ENCODE measurements around the gene CDX2. TPM values are rescaled to one million over a fixed set of nuclear protein-coding genes. Genes with fewer than 3 reads are reported as not detected.
"Not testable (repeated sequence)": the region's sequence is repeated elsewhere in the genome, so short reads cannot be mapped to it uniquely, and the experiment has no call there.

The CDX2 gene
- total RNA-seq, 1 experiment from 2014 or later = 5.1 TPM

DNA sequence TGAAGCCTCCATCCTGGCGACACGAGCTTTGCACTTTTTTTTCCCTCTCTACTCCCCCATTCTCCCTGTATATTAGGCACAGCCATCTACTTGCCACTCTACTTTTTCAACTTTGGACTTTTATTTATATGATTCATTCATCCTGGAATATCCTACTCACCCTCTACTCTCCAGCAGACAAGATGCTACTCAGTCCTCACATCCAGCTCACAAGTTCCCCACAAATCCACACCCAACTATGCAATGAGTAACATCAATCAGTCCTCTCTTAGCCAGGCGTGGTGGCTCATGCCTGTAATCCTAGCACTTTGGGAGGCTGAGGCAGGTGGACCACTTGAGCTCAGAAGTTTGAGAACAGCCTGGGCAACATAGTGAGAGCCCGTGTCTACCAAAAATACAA lies 43.3 kb upstream of the CDX2 start:
- TF ChIP-seq, protein P1, sequence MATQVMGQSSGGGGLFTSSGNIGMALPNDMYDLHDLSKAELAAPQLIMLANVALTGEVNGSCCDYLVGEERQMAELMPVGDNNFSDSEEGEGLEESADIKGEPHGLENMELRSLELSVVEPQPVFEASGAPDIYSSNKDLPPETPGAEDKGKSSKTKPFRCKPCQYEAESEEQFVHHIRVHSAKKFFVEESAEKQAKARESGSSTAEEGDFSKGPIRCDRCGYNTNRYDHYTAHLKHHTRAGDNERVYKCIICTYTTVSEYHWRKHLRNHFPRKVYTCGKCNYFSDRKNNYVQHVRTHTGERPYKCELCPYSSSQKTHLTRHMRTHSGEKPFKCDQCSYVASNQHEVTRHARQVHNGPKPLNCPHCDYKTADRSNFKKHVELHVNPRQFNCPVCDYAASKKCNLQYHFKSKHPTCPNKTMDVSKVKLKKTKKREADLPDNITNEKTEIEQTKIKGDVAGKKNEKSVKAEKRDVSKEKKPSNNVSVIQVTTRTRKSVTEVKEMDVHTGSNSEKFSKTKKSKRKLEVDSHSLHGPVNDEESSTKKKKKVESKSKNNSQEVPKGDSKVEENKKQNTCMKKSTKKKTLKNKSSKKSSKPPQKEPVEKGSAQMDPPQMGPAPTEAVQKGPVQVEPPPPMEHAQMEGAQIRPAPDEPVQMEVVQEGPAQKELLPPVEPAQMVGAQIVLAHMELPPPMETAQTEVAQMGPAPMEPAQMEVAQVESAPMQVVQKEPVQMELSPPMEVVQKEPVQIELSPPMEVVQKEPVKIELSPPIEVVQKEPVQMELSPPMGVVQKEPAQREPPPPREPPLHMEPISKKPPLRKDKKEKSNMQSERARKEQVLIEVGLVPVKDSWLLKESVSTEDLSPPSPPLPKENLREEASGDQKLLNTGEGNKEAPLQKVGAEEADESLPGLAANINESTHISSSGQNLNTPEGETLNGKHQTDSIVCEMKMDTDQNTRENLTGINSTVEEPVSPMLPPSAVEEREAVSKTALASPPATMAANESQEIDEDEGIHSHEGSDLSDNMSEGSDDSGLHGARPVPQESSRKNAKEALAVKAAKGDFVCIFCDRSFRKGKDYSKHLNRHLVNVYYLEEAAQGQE (IDR thresholded peaks at IDR 0.05; ENCODE audit: insufficient read depth in 1 of 2, low read depth in 2 of 2, low read length in 1 of 2) = no peak
- TF ChIP-seq, protein P2, sequence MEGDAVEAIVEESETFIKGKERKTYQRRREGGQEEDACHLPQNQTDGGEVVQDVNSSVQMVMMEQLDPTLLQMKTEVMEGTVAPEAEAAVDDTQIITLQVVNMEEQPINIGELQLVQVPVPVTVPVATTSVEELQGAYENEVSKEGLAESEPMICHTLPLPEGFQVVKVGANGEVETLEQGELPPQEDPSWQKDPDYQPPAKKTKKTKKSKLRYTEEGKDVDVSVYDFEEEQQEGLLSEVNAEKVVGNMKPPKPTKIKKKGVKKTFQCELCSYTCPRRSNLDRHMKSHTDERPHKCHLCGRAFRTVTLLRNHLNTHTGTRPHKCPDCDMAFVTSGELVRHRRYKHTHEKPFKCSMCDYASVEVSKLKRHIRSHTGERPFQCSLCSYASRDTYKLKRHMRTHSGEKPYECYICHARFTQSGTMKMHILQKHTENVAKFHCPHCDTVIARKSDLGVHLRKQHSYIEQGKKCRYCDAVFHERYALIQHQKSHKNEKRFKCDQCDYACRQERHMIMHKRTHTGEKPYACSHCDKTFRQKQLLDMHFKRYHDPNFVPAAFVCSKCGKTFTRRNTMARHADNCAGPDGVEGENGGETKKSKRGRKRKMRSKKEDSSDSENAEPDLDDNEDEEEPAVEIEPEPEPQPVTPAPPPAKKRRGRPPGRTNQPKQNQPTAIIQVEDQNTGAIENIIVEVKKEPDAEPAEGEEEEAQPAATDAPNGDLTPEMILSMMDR (IDR thresholded peaks at IDR 0.05) = no peak
- TF ChIP-seq SIN3A (IDR thresholded peaks at IDR 0.05; ENCODE audit: borderline replicate concordance, insufficient read depth, low read depth, low read length) = no peak
- TF ChIP-seq POLR2AphosphoS5 (IDR thresholded peaks at IDR 0.05; ENCODE audit: low read depth, low read length) = no peak
- TF ChIP-seq TCF7L2 (IDR thresholded peaks at IDR 0.05; ENCODE audit: low read depth, low read length) = no peak

DNA sequence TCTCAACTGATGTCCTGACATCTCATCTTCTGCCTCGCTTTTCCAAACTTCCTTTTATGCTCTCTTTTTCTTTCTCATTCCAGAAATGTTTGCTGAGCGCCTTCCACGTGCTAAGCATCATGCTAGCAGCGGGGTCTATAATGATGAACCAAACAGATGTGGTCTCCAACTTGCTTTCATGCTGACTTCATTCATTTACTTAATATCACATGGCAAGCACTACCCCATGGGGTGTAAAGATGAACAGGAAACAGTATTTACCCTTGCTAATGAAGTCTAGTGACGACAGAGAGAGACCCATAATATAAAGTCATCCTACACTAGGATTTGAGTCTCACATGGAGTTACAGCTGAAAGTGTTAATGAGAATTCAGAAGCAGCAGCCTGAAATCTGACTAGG lies 40.9 kb upstream of the CDX2 start:
- H3K27ac ChIP-seq (ENCODE audit: low read length) = no peak overlapping the region
- BruUV-seq (replicated peaks) = no TSS peak
- H3K4me1 ChIP-seq (ENCODE audit: control insufficient read depth, insufficient read depth, low read length) = no peaks in the 10 kb centered on the region
- no peaks in the 10 kb centered on the region for H3K36me3 ChIP-seq (ENCODE audit: control insufficient read depth, insufficient read depth, low read length)
- ChIA-PET POLR2A (no interaction called here), CTCF (no interaction called here)
- intact Hi-C loops (cut with micrococcal nuclease; ENCODE audit: unreplicated experiment) (no loop called here), in situ Hi-C loops (cut with HindIII; ENCODE audit: low pct_unique_long_range_greater_than_20kb, low sequenced_read_pairs) (no loop called here)
- no peaks in the 10 kb centered on the region for H3K27me3 ChIP-seq (ENCODE audit: control insufficient read depth, insufficient read depth, low read length)
- DNase-seq (ENCODE audit: low read depth, low spot score) = no peak
- no peak overlapping the region for H3K4me3 ChIP-seq (ENCODE audit: low read depth in 2 of 2, low read length in 2 of 2)
- TF ChIP-seq, protein P2 (IDR thresholded peaks at IDR 0.05) = no peak
- TF ChIP-seq TCF7L2 (IDR thresholded peaks at IDR 0.05; ENCODE audit: low read depth, low read length) = no peak
- no peak for TF ChIP-seq POLR2AphosphoS5 (IDR thresholded peaks at IDR 0.05; ENCODE audit: low read depth, low read length)
- TF ChIP-seq, protein P1 (IDR thresholded peaks at IDR 0.05; ENCODE audit: insufficient read depth in 1 of 2, low read depth in 2 of 2, low read length in 1 of 2) = no peak
- no peak for TF ChIP-seq SIN3A (IDR thresholded peaks at IDR 0.05; ENCODE audit: borderline replicate concordance, insufficient read depth, low read depth, low read length)
- no peak for ATAC-seq
- no peaks in the 10 kb centered on the region for H3K9me3 ChIP-seq (ENCODE audit: control insufficient read depth, insufficient read depth, low read depth, low read length)

More for the DNA sequence above, 43.3 kb upstream of the CDX2 start:
- Histone ChIP-seq H3K9me3 (ENCODE audit: control insufficient read depth, insufficient read depth, low read depth, low read length) (no peaks in the 10 kb centered on the region), H3K4me3 (ENCODE audit: low read depth in 2 of 2, low read length in 2 of 2) (no peak overlapping the region), H3K4me1 (ENCODE audit: control insufficient read depth, insufficient read depth, low read length) (no peaks in the 10 kb centered on the region), H3K27ac (ENCODE audit: low read length) (no peak overlapping the region), H3K27me3 (ENCODE audit: control insufficient read depth, insufficient read depth, low read length) (no peaks in the 10 kb centered on the region), H3K36me3 (ENCODE audit: control insufficient read depth, insufficient read depth, low read length) (no peaks in the 10 kb centered on the region)
- no TSS peak for BruUV-seq (replicated peaks)
- intact Hi-C loops (cut with micrococcal nuclease; ENCODE audit: unreplicated experiment) (no loop called here), in situ Hi-C loops (cut with HindIII; ENCODE audit: low pct_unique_long_range_greater_than_20kb, low sequenced_read_pairs) (no loop called here)
- ChIA-PET POLR2A (interaction anchor here (0.7 kb wide), 1 partner anchor 1179 kb away, joined by 6 read pairs; no protein-coding TSS in a partner anchor), CTCF (interaction anchor here (0.6 kb wide), 1 partner anchor 183 kb away, joined by 4 read pairs; no protein-coding TSS in a partner anchor)
- ATAC-seq (no peak), DNase-seq (ENCODE audit: low read depth, low spot score) (no peak)

DNA sequence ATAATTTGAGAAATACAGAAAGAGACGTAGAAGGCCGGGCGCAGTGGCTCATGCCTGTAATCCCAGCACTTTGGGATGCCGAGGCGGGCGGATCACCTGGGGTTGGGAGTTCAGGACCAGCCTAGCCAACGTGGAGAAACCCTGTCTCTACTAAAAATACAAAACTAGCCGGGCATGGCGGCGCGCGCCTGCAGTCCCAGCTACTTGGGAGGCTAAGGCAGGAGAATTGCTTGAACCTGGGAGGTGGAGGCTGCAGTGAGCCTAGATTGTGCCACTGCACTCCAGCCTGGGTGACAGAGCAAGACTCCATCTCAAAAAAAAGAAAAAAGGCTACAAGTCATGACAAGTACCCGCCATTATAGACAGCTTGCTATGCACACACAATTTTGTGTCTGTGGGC lies 35.9 kb upstream of the CDX2 start:
- H3K4me1 ChIP-seq (ENCODE audit: control insufficient read depth, insufficient read depth, low read length); H3K27ac ChIP-seq (ENCODE audit: low read length); H3K36me3 ChIP-seq (ENCODE audit: control insufficient read depth, insufficient read depth, low read length); in situ Hi-C loops (cut with HindIII; ENCODE audit: low pct_unique_long_range_greater_than_20kb, low sequenced_read_pairs); POLR2A ChIA-PET; H3K4me3 ChIP-seq (ENCODE audit: low read depth in 2 of 2, low read length in 2 of 2); intact Hi-C loops (cut with micrococcal nuclease; ENCODE audit: unreplicated experiment); ATAC-seq; BruUV-seq (replicated peaks); DNase-seq (ENCODE audit: low read depth, low spot score); H3K9me3 ChIP-seq (ENCODE audit: control insufficient read depth, insufficient read depth, low read depth, low read length); H3K27me3 ChIP-seq (ENCODE audit: control insufficient read depth, insufficient read depth, low read length); CTCF ChIA-PET: not testable (repeated sequence)
